ENCODE data around the gene RTCB.

The RTCB gene

DNA sequence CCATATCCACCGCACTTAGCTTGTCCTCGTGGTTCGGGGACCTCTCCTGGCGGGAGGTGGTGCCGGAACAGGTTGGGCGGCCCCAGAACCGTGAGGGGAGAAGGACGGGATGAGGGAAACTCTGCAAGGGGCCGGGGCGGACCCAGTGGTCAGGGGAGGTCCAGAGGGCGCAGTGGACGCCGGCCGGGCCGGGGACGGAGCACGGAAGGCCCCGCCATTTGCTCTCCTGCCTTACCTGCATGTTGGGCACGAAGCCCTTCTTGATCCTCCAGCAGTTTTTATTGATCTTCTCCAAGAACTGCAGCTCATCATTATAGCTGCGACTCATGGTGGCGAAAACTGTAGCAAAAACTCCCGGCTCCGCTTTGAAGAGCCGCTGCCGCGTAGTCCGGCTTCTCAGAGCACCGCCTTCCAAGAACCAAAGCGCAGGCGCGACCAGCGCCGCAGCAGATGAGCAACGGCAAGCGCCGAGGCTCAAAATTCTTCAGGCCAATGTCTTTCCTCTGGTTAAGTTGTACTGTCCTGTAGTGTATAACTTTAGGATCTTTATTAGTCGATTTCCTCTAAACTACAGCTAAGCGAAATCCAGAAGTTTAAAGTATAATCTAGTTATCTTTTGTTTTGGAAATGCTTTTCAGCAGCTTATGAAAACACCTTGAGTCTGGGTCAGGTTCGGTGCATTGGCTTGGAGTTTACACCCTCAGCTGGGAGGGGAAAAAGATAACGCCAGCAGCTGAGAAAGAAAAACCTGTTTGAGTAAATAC, at the start of gene RTCB:
RTCB (minus strand) TSS at position 419 of the 764 bp plus-strand sequence; CDS start at position 328, 91 bp downstream.
- H3K36me3 ChIP-seq (ENCODE audit: insufficient read depth, low read length): peaks cover 17% of the 10 kb centered on the region
- H3K9me3 ChIP-seq (ENCODE audit: low read length): no peaks in the 10 kb centered on the region
- H3K4me1 ChIP-seq (ENCODE audit: insufficient read depth, low read length): peaks cover 28% of the 10 kb centered on the region
- H3K9ac ChIP-seq (ENCODE audit: low read length): peak within 1 kb of the TSS; percentile 50
- peak within 1 kb of the TSS; percentile 51 for H3K27ac ChIP-seq (ENCODE audit: low read depth, low read length)
- no peaks in the 10 kb centered on the region for H3K27me3 ChIP-seq (ENCODE audit: control insufficient read depth in 1 of 2, insufficient read depth in 2 of 2, low read length in 2 of 2)
- peak within 1 kb of the TSS; percentile 53 to 75 for H3K4me3 ChIP-seq (ENCODE audit: low read depth in 1 of 2, low read length in 2 of 2)

DNA sequence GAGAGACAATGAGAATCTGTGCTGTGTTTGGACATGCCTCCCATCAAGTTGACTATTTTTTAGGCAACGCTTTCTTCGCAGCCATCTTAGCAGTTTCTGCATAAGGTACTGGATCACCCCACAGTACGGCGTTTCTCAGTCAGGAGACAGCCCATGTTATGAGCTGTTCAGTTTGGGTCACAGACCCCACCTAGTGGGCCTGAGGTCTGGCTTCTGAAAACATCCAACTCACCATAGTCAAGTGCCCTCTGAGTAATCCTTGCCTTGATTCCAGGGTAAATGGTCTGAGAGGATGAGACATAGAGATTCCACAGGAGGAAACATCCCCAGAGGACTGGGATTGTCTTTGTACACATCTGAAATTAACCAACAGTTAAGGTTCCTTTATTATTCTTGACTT, 45.0 kb upstream of the RTCB start:
- Histone ChIP-seq H3K27me3 (ENCODE audit: control insufficient read depth in 1 of 2, insufficient read depth in 2 of 2, low read length in 2 of 2) (no peaks in the 10 kb centered on the region), H3K27ac (ENCODE audit: low read depth, low read length) (no peak overlapping the region), H3K4me1 (ENCODE audit: insufficient read depth, low read length) (no peaks in the 10 kb centered on the region), H3K36me3 (ENCODE audit: insufficient read depth, low read length) (no peaks in the 10 kb centered on the region), H3K9me3 (ENCODE audit: low read length) (no peaks in the 10 kb centered on the region), H3K9ac (ENCODE audit: low read length) (no peak overlapping the region), H3K4me3 (ENCODE audit: low read depth in 1 of 2, low read length in 2 of 2) (no peak overlapping the region)

DNA sequence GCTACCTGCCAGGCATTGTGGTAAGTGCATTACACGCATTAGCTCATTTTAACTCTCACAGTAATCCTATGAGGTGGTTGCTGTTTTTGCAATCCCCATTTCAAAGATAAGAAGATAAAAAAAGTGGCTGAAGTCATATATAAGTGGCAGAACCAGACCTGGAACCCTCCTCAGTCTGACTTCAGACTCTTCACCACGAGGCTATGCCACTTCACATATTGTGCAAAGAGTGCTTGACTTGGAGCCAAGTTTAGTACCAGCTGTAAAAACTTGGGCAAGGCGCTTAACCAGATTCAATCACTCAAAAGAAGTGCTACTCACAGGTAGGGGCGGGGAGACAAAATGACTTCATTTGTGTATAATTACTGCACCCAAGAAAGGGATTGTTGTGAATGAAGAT, 36.9 kb upstream of the RTCB start:
- Histone ChIP-seq H3K9ac (ENCODE audit: low read length) (no peak overlapping the region), H3K9me3 (ENCODE audit: low read length) (no peaks in the 10 kb centered on the region), H3K36me3 (ENCODE audit: insufficient read depth, low read length) (no peaks in the 10 kb centered on the region), H3K4me1 (ENCODE audit: insufficient read depth, low read length) (no peaks in the 10 kb centered on the region), H3K4me3 (ENCODE audit: low read depth in 1 of 2, low read length in 2 of 2) (no peak overlapping the region), H3K27me3 (ENCODE audit: control insufficient read depth in 1 of 2, insufficient read depth in 2 of 2, low read length in 2 of 2) (peaks cover 0 to 4% of the 10 kb centered on the region in 2 donors), H3K27ac (ENCODE audit: low read depth, low read length) (no peak overlapping the region)

DNA sequence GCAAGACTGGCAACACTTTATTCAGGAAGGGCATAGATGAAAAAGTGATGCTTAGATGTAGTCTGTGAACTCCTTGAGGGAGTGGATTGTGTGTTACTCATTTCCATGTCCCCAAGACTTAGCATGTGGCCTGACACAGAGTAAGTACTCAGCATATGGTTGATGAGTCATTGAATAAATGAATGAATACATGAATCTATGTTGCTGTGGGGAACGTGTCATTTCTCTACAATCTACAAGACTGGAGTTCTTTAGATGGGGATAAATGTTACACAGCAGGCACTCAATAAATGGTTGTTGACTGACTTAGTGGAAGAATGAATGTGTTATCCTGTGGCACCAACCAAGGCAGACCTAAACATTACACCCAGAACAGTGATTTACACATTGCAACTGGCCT, 34.3 kb upstream of the RTCB start:
- H3K36me3 ChIP-seq (ENCODE audit: insufficient read depth, low read length): no peaks in the 10 kb centered on the region
- H3K9me3 ChIP-seq (ENCODE audit: low read length): no peaks in the 10 kb centered on the region
- H3K27me3 ChIP-seq (ENCODE audit: control insufficient read depth in 1 of 2, insufficient read depth in 2 of 2, low read length in 2 of 2): peaks cover 0 to 4% of the 10 kb centered on the region in 2 donors
- H3K4me3 ChIP-seq (ENCODE audit: low read depth in 1 of 2, low read length in 2 of 2): no peak overlapping the region
- no peak overlapping the region for H3K27ac ChIP-seq (ENCODE audit: low read depth, low read length)
- H3K4me1 ChIP-seq (ENCODE audit: insufficient read depth, low read length): no peaks in the 10 kb centered on the region
- H3K9ac ChIP-seq (ENCODE audit: low read length): no peak overlapping the region

DNA sequence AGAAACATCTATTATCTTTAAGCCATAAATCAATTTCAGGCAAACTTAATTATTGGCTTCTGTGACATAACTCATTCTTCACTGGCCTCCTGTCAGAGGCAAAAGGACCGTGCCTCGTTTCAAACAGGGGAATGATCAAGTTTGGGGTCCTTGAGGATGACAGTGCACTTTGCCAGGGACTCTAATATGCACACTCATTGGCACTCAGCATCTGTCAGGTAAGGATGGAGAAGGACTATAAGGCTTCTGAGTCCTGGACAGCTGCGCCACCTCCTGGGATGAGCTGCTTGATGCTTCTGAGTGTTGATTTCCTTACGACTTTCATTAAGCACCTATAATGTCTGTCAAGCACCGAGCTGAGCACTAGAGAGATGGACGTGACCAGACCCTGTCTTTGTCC, 32.0 kb upstream of the RTCB start:
- Histone ChIP-seq H3K27me3 (ENCODE audit: control insufficient read depth in 1 of 2, insufficient read depth in 2 of 2, low read length in 2 of 2) (peaks cover 0 to 4% of the 10 kb centered on the region in 2 donors), H3K27ac (ENCODE audit: low read depth, low read length) (no peak overlapping the region), H3K9me3 (ENCODE audit: low read length) (no peaks in the 10 kb centered on the region), H3K36me3 (ENCODE audit: insufficient read depth, low read length) (no peaks in the 10 kb centered on the region), H3K4me3 (ENCODE audit: low read depth in 1 of 2, low read length in 2 of 2) (no peak overlapping the region), H3K4me1 (ENCODE audit: insufficient read depth, low read length) (no peaks in the 10 kb centered on the region), H3K9ac (ENCODE audit: low read length) (no peak overlapping the region)

DNA sequence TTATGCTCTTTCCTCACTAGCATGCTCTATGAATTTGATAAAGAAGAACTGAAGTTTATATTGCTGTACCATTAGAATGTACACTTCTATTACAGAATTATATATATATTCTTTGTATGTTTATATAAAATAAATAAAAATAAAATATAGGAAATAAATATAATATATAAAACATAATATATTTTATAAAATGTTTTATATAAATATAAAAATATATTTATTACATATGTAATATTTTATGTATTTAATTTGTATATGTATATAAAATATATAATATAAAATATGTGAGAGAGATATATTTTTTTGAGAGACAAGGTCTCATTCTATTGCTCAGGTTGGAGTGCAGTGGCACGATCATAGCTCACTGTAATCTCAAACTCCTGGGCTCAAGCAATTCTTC, 18.3 kb upstream of the RTCB start:
- Histone ChIP-seq H3K36me3 (ENCODE audit: insufficient read depth, low read length) (no peaks in the 10 kb centered on the region), H3K27ac (ENCODE audit: low read depth, low read length) (no peak overlapping the region), H3K4me1 (ENCODE audit: insufficient read depth, low read length) (no peaks in the 10 kb centered on the region), H3K9ac (ENCODE audit: low read length) (no peak overlapping the region), H3K9me3 (ENCODE audit: low read length) (no peaks in the 10 kb centered on the region), H3K4me3 (ENCODE audit: low read depth in 1 of 2, low read length in 2 of 2) (no peak overlapping the region), H3K27me3 (ENCODE audit: control insufficient read depth in 1 of 2, insufficient read depth in 2 of 2, low read length in 2 of 2) (peaks cover 0 to 7% of the 10 kb centered on the region in 2 donors)

DNA sequence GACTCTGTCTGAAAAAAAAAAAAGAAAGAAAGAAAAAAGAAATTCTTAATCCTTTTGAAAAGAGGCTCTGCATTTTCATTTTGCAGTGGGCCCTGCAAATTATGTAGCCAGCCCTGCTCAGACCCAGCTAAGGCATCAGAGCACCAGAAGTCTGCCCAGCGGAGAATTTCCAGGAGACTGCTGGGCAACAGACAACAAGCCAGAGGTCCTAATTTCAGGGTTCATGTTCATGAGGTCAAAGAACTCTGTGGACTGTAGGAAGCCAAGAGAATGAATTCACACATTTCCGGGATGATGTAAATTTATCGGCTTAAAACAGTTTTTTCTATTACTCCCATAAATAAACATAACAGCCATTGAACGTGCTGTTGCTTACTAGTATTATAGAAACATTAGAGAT, 14.8 kb upstream of the RTCB start:
- no peak overlapping the region for H3K4me3 ChIP-seq (ENCODE audit: low read depth in 1 of 2, low read length in 2 of 2)
- no peak overlapping the region for H3K27ac ChIP-seq (ENCODE audit: low read depth, low read length)
- no peaks in the 10 kb centered on the region for H3K4me1 ChIP-seq (ENCODE audit: insufficient read depth, low read length)
- H3K36me3 ChIP-seq (ENCODE audit: insufficient read depth, low read length): no peaks in the 10 kb centered on the region
- H3K9ac ChIP-seq (ENCODE audit: low read length): no peak overlapping the region
- H3K27me3 ChIP-seq (ENCODE audit: control insufficient read depth in 1 of 2, insufficient read depth in 2 of 2, low read length in 2 of 2): peaks cover 0 to 10% of the 10 kb centered on the region in 2 donors
- H3K9me3 ChIP-seq (ENCODE audit: low read length): no peaks in the 10 kb centered on the region

DNA sequence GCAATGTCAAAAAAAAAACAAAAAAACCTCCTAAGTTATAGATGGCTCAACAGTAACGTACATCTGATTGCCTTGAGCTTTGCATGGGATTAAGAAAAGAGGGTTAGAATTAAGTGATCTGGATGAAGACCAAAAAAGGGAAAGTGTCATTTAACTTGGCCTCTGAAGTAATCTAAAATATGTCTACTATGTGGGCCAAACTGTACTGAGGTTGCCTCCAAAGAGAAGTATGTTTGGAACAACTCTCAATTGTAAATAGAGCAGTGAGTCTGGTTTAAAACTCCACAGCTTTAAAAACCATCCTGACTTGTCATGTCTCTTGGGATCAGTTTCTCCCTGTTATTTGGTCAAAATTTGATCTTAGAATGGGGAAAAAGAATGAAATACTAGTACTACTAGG, 11.6 kb upstream of the RTCB start:
- H3K9me3 ChIP-seq (ENCODE audit: low read length): no peaks in the 10 kb centered on the region
- no peak overlapping the region for H3K9ac ChIP-seq (ENCODE audit: low read length)
- no peak overlapping the region for H3K27ac ChIP-seq (ENCODE audit: low read depth, low read length)
- peaks cover 0 to 9% of the 10 kb centered on the region in 2 donors for H3K27me3 ChIP-seq (ENCODE audit: control insufficient read depth in 1 of 2, insufficient read depth in 2 of 2, low read length in 2 of 2)
- H3K4me1 ChIP-seq (ENCODE audit: insufficient read depth, low read length): no peaks in the 10 kb centered on the region
- H3K4me3 ChIP-seq (ENCODE audit: low read depth in 1 of 2, low read length in 2 of 2): no peak overlapping the region
- H3K36me3 ChIP-seq (ENCODE audit: insufficient read depth, low read length): no peaks in the 10 kb centered on the region

DNA sequence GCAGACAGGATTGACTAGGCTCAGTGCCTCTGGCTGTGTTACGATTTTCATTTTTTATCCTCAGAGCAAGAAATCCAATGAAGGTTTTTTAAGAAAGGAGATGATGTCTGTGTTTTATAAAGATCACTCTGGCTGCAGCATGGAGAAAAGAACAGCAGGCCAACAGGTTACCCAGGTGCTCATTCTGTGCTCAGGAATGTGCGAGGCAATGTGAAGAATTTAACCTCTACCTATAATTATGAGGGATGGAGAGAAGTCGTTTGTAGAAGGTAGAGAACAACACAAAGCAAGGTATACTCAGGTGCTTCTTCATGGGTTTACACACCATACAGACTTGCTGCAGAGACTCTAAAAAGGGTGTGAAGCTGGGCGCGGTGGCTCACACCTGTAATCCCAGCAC, 10.0 kb upstream of the RTCB start:
- no peak overlapping the region for H3K27ac ChIP-seq (ENCODE audit: low read depth, low read length)
- H3K4me1 ChIP-seq (ENCODE audit: insufficient read depth, low read length): no peaks in the 10 kb centered on the region
- H3K9ac ChIP-seq (ENCODE audit: low read length): no peak overlapping the region
- H3K4me3 ChIP-seq (ENCODE audit: low read depth in 1 of 2, low read length in 2 of 2): no peak overlapping the region
- no peaks in the 10 kb centered on the region for H3K9me3 ChIP-seq (ENCODE audit: low read length)
- no peaks in the 10 kb centered on the region for H3K36me3 ChIP-seq (ENCODE audit: insufficient read depth, low read length)
- peaks cover 0 to 9% of the 10 kb centered on the region in 2 donors for H3K27me3 ChIP-seq (ENCODE audit: control insufficient read depth in 1 of 2, insufficient read depth in 2 of 2, low read length in 2 of 2)

DNA sequence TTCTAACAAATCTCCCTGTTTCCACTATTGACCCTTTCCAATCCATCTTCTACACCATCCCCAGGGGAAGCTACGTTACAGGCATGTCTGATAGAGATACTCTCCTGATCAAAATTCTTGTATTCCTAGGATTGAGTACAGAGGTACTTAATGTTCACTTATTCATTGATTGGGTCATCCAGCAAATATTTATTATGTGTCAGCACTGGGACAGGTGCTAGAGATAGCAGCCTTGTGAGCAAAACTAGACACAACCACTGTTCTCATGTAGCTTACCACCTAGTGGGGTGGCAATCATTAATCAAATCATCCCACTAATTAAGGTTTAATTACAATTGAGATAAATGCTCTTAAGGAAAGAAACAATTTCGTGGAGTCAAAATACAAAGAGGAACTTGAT, 9.4 kb upstream of the RTCB start:
- no peak overlapping the region for H3K27ac ChIP-seq (ENCODE audit: low read depth, low read length)
- no peaks in the 10 kb centered on the region for H3K4me1 ChIP-seq (ENCODE audit: insufficient read depth, low read length)
- H3K27me3 ChIP-seq (ENCODE audit: control insufficient read depth in 1 of 2, insufficient read depth in 2 of 2, low read length in 2 of 2): peaks cover 0 to 9% of the 10 kb centered on the region in 2 donors
- no peak overlapping the region for H3K9ac ChIP-seq (ENCODE audit: low read length)
- no peaks in the 10 kb centered on the region for H3K36me3 ChIP-seq (ENCODE audit: insufficient read depth, low read length)
- no peaks in the 10 kb centered on the region for H3K9me3 ChIP-seq (ENCODE audit: low read length)
- H3K4me3 ChIP-seq (ENCODE audit: low read depth in 1 of 2, low read length in 2 of 2): no peak overlapping the region

DNA sequence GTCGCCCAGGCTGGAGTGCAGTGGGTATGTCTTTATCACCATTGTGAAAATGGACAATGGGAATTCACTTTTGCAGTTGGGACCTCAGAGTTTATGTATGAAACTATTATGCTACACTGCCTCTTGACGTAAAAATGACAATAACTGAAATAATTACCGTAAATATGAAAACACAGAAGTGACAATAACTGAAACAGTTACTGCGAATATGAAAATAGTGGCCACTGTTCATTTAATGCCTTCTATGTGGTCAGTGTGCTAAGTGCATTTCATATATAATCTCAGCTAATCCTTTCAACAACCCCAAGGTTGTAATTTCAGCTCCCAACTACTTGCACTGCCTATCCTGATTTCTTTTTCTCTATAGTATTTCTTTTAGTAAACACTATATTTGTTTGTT, 5.9 kb upstream of the RTCB start:
- no peak overlapping the region for H3K27ac ChIP-seq (ENCODE audit: low read depth, low read length)
- no peaks in the 10 kb centered on the region for H3K4me1 ChIP-seq (ENCODE audit: insufficient read depth, low read length)
- no peaks in the 10 kb centered on the region for H3K36me3 ChIP-seq (ENCODE audit: insufficient read depth, low read length)
- H3K27me3 ChIP-seq (ENCODE audit: control insufficient read depth in 1 of 2, insufficient read depth in 2 of 2, low read length in 2 of 2): peaks cover 0 to 4% of the 10 kb centered on the region in 2 donors
- H3K9ac ChIP-seq (ENCODE audit: low read length): no peak overlapping the region
- no peak overlapping the region for H3K4me3 ChIP-seq (ENCODE audit: low read depth in 1 of 2, low read length in 2 of 2)
- H3K9me3 ChIP-seq (ENCODE audit: low read length): no peaks in the 10 kb centered on the region

DNA sequence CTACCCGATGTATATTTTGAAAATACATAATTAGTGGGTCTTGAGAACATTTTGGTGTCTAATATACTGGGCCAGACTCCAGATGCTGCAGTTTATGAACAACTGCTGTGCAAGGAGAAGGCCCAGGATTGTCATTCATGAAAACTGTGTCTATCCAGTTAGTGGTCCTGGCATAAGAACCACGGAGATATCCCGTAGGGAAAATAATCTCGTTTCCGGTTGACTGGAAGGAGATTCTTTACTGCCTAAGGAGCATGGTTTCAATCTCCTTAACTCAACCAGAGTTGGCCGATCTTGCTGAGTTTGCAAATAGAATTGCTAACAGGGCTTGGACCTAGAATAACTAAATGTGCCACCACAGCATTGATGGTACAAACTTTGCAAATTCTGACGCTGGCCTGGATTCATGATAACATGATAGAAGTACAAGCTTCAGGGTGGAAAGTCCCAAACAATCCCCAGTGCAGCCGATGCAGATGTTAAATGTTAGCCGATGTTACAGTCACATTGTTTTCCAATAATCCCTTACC, 4.6 kb upstream of the RTCB start:
- H3K9ac ChIP-seq (ENCODE audit: low read length): no peak overlapping the region
- peaks cover 7% of the 10 kb centered on the region for H3K4me1 ChIP-seq (ENCODE audit: insufficient read depth, low read length)
- H3K27me3 ChIP-seq (ENCODE audit: control insufficient read depth in 1 of 2, insufficient read depth in 2 of 2, low read length in 2 of 2): no peaks in the 10 kb centered on the region
- no peaks in the 10 kb centered on the region for H3K9me3 ChIP-seq (ENCODE audit: low read length)
- H3K36me3 ChIP-seq (ENCODE audit: insufficient read depth, low read length): no peaks in the 10 kb centered on the region
- no peak overlapping the region for H3K4me3 ChIP-seq (ENCODE audit: low read depth in 1 of 2, low read length in 2 of 2)
- no peak overlapping the region for H3K27ac ChIP-seq (ENCODE audit: low read depth, low read length)

All from muscle layer of colon (tissue), 2 donors.